Stimulated activated CD8-positive, alpha-beta memory T cell treated with anti-CD3 and anti-CD28 coated beads, Interleukin-4, amount 100 ng/mL, for 1 hour (primary cell): Measurements from ENCODE around the gene PLD4.
"Not testable (repeated sequence)": the region's sequence is repeated elsewhere in the genome, so short reads cannot be mapped to it uniquely, and the experiment has no call there.

Experiments used
- DNase-seq, 2 donors: peaks; one replicate each; pipeline ENCODE4 v3.0.0-alpha.2; 2020; ENCODE audit warnings: low read depth in 2 of 2, low spot score in 1 of 2

The PLD4 gene

DNA sequence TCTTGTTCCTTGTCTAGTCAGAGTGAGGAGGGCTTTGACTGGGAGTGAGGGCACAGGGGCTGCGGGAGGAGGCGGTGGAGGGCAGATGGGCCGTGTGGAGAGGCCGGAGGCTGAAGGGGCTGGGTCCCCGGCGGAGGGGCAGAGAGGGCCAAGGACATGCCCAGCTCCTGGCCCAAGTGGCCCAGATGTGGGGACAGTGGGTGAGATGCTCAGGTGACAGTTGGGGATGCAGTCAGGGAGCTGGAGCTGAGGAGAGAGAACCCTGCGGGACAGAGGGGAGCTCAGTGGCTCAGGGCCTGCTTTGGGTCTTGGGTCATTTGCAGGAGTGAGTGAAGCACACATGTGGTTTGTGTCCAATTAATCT, 26.5 kb upstream of the PLD4 start:
- DNase-seq: no peak

DNA sequence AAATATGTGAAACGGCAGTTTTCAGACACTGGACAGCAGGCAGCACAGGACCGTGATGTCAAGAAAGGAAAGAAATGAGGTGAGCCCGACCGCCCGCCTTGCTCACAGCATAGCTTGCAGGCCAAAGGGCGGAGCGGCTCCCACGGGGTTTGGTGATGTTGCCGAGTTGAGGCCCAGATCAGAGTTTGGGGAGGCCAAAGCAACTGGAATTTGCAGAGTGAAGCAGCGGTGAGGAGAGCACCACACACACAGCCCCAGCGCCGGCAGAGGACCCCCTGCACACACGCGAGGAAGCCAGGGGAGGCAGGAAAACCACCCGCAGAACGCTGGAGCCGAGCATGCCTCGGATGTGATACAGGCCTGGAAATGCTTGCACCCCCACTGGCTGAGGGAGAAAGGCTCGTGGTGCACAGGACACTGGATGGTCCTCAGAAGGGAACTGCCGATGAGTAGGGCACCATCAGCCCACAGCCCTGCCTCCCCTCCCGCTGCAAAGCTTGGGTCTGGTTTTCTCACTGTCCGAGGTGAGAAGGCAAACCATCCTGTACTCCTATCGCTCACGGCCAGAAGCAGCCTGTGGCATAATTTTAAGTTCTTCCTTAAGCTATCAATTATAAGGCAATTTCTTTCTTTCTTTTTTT, 25.7 kb upstream of the PLD4 start:
- no peak for DNase-seq

DNA sequence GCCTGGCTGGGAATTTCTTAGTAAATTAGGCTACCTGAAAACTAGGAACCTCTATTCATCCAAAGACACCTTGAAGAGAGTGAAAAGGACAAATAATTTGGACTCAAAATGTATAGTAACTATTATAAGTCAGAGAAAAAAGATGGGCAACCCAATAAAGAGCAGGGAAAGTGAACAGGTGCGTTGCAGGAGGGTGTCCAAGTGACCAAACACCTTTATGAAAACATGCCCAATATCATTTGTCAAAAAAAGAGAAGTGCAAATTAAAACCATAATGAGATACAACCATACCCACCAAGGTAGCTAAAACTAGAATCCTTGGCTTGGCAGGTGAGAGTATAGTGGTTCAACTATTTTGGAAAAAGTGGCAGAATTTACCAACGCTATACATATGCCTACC, 24.9 kb upstream of the PLD4 start:
- DNase-seq: no peak

GRCh38 chr14:104900639-104901512, 23.8 kb upstream of the PLD4 start:
- DNase-seq: no peak

- DNase-seq: no peak
Measured at GRCh38 chr14:104903990-104904389, 20.7 kb upstream of the PLD4 start.

DNA sequence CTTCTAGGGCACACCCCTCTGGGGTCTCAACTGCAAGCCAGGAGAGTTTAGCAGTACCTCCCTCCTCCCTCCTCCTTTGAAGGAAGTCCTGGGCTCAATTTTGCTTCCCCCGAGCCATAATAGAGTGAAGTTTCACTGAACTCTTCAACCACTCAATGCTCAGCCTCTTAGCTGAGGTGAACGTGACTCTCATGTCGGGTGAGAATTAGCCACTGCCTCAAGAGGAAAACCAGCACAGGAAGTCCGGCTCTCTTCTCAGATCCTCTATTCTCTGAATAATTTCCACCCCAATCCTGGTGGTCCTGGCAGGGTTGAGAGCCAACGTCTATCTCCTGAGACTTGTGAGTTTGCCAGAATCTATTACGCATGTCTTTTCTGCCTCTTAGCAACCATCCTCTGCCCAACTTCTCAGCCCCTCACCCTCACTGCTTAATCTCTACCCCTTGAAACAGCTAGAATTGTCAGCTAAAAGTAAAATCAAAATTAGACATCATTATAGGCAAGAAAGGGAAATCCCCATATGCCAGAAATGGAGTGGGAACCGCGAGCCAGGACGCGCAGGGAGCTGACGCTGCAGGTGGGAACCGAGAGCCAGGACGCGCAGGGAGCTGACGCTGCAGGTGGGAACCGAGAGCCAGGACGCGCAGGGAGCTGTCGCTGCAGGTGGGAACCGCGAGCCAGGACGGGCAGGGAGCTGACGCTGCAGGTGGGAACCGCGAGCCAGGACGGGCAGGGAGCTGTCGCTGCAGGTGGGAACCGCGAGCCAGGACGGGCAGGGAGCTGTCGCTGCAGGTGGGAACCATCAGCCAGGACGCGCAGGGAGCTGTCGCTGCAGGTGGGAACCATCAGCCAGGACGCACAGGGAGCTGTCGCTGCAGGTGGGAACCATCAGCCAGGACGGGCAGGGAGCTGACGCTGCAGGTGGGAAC, 19.8 kb upstream of the PLD4 start:
- not testable (repeated sequence) for DNase-seq

GRCh38 chr14:104905579-104905933, 19.1 kb upstream of the PLD4 start:
- not testable (repeated sequence) for DNase-seq

DNA sequence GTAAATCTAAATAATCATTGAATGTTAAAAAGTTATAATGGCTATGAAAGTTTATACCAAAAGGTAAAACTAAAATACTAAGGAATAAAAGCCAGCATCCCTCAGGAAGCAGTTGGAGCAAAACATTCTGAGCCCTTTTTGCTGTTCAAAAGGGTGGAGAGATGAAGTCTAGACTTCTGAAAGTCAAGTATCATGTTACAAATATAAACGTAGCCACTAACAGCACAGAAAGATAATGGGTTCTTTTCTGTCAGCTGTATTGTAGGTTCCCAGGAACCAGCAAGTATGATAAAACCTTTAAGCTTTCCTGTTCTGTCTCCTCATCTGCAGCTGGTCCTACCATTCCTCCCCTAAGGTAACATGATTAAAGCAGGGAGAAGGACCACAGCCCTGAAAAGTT, 16.4 kb upstream of the PLD4 start:
- DNase-seq: no peak

DNA sequence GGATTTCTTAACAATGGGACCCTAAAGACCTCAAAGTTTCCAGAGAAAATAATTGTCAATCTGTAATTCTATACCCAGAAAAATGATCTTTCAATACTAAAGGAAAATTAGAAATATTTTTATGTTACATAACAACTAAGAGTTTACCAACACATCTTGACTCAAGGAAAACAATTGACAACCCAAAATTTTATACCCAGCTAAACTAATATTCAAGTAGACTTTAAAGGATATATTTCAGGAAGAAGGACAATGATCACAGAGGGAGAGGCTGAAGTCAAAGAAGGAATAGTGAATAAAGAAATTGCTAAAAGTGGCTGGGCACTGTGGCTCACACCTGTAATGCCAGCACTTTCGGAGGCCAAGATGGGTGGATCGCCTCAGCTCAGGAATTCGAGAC, 12.6 kb upstream of the PLD4 start:
- no peak for DNase-seq

DNA sequence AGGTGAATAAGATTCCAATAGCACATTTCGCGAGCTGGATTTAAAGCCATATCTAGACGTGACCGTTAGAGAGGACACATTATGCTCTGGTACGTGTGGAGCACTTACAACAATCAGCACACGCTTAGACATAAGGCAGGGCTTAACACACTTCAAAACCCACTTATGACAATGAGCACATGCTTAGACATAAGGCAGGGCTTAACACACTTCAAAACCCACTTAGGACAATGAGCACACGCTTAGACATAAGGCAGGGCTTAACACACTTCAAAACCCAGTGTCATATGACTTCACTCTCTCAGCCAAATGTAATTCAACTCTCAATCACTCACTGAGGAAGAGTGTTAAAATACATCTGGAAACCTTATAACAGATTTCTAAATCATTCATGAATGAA, 11.2 kb upstream of the PLD4 start:
- DNase-seq: no peak

DNA sequence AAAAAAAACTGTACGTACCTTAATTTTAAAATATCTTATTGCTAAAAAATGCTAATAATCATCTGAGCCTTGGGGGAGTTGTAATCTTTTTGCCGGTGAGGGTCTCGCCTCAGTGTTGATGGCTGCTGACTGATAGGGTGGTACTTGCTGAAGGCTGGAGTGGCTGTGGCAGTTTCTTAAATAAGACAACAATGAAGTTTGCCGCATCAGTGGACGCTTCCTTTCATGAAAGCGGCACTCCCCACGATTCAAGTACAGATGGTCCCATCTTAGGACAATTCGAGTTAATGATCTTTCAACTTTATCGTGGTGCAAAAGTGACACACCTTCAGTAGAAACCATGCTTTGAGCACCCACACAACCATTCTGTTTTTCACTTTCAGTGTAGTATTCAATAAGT, 7.6 kb upstream of the PLD4 start:
- DNase-seq: no peak

GRCh38 chr14:104917993-104918392, 6.7 kb upstream of the PLD4 start:
- DNase-seq: no peak

GRCh38 chr14:104919152-104919992, 5.3 kb upstream of the PLD4 start:
- DNase-seq: not testable (repeated sequence)

GRCh38 chr14:104919993-104920315, 4.7 kb upstream of the PLD4 start:
- DNase-seq: no peak

DNA sequence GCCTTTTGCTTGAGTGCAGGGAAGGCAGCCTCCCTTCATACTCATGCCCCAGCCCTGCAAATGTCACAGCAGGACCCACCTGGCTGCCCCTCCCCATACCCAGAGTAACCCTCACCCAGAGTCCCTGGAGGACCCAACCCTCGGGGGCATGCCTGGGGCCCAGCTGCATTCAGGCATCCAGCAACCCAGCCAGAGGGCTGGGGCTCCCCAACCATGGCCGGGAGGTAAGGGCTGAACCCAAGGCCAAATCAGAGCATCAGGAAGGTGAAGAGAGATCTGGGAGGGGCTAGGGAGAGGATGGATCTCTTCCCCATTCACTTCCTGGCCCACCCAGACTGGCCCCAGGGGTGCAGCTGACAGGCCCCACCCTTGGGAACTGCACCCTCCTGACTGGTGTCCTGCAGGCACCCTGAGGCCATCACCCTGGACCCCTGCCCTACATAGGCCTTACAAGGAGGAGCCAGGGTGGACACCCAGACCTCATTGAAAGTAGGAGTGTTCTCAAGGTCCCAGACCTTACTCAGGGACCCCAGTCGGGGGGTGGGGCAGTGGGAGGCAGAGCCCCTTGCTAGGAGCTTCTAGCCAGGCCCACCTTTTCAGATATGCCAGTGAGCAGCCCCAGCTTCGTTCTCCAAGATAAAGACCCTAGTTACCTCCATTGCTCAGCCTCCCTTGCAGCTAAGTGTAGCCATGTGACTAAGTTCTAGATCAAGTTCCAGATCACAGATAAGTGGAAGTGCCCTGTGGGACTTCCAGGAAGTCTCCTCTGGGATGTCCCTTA, 849 bp upstream of the PLD4 start:
- no peak for DNase-seq

DNA sequence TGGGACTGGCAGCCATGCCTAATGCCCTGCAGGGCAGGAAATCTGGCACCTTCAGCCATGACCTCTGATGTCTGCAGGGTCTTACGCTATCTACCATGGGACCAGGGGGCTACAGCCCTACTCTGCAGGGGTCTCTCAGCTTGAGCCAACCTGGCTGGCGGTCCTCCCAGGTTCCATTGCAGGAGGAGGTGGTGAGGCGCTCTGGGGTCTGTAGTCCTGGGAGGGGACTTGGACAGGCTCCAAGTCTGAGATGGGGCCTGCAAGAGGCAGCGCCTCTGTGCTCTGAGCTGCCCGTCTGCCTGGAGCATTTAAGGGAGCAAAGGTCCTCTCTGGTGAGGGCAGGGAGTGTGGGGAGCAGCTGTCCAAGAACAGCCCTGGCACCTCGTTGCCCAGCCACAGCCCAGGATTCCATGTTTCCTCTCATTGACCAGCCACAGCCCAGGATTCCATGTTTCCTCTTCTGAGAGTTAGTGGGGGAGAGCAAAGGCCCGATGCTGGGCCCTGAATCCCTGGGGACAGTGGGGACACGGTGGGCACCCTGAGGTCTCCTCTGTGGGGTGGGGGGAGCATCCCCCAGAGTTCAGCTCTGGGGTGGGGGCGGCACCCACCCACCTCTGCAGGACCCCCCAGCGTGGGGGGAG, 655 bp downstream of the PLD4 start:
- no peak for DNase-seq

DNA sequence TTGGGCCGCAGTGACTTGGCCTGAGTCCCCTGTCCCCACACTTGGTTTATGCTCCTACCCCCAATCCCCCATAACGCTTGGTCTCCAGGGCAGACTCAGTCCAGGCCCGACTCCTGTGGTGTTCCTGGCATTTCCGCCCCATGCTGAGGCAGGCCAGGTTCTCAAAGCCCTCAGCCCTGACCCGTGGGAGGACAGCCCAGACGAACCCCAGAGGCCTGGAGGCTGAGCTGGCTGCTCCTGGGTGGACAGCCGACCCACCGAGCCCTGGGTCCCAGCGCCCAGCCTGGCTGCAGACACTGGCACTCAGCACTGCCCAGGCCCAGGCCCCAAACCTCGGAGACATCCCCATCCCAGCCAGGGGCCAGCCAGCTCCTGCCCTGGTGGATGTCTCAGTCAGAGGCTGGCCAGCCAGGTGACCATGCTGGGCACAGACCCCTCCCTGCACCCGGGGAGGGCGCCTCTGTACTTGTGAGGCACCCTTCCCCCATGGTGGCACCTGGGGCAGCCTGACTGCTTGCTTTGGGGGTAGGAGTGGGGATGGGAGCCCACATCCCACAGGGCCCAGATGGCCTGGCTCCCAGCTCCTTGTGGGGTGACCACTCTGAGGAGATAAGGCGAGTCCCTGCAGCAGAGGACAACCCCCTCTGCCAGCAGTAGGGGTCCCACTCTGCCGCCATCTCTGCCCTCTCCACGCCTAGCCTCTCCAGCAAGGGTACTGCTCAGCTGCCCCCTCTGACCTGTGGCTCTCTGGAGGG, 1.4 kb downstream of the PLD4 start:
- DNase-seq: no peak

DNA sequence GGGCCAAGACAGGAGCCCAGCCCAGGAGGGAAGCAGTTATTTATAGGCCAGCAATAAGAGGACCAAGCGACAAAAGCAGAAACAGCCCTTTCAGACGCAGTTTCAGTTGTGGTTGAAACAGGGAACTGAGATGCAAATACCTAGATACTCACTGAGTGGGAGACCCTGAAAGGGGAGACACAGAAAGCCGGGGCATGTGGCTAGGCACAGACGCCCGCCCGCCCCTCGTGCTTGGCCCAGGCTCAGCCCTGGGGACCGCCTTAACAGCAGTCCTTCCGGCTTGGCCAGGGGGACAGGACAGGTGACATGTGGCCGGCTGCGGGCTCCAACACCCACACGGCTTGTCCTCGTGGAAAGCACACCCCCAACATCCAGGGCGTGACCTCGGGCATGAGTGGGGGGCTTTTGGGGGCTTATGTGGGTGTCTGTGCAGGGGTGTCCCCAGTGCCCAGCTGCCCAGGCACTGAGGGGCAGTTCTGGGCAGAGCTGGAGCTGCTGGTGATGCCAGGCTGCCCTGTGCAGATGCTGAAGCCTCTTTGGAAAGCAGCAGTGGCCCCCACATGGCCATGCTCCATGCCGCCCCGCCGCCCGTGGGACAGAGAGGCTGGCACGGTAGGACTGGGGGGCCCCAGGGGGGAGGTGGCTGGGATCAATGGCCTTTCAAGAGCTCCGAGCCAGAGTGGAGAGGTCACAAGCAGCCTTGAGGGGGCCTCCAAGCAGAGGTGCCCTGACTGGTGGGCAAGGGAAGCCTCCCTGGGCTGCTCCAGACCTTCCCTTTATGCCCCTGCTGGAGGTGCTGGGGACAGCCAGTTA, 2.1 kb downstream of the PLD4 start:
- DNase-seq: no peak
